ENCODE measurements around the gene CDK5RAP2.

CDK5RAP2 gene

DNA sequence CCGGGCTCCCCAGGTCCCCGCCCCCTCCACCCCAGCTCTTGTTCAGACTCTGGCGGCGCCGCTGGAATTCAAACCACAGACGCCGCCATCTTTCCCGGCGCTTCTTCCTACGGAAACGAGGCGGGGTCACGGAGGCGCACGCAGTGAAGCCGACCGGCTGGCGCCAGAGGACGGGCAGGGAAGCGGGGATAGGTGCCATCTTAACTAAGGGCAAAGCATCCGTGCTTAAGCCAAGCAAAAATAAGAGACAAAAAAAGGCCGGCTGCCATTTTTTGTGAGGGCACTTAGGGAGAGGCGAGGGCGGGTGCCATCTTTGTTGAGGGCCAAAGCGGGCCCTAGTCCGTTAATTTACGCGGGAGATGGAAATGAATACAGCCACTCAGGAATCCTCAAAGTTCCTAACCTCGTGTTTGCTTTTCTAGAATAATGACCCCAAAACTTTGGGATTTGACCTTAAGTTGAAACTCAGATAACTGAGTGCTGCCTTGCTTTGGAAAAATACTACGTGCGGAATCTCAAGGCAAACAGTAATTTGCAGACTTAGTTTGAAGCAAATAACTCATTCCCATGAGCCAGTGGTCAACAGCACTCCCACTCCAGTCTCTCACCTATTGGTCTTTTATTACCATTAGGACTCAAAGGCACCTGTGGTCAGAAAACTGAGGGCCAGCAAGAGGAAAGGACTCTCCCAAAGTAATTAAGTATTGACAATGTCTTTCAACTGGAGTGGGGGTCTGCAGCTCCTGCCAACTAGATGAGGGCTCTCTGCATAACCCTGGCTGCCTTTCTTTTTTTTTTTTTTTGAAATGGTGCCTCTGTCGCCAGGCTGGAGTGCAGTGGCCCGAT, at the start of gene CDK5RAP2:
TSS of gene CDK5RAP2 (minus strand) at position 117 of the 846 bp plus-strand sequence. CDS start 189 bp downstream, outside the sequence.
- TF ChIP-seq MAX (IDR thresholded peaks at IDR 0.05) = peak; percentile 93
- 0 out of 2 replicates have a peak, but pooled peaks have one; percentile 25 for TF ChIP-seq USF1 (IDR thresholded peaks at IDR 0.05)
- no peak for TF ChIP-seq CEBPB (IDR thresholded peaks at IDR 0.05)
- peak; percentile 100 for TF ChIP-seq YY1 (IDR thresholded peaks at IDR 0.05; ENCODE audit: low read depth)
- TF ChIP-seq TAF1 (IDR thresholded peaks at IDR 0.05; ENCODE audit: low read depth) = peak; percentile 91
- no peak for TF ChIP-seq TCF12 (IDR thresholded peaks at IDR 0.05; ENCODE audit: low read depth)
- TF ChIP-seq NFIC (IDR thresholded peaks at IDR 0.05) = no peak
- no peak for TF ChIP-seq ZBTB7A (IDR thresholded peaks at IDR 0.05; ENCODE audit: low read depth)
- TF ChIP-seq CREB1 (IDR thresholded peaks at IDR 0.05; ENCODE audit: low read depth) = peak; percentile 82
- peak; percentile 35; the same call in 1 of the 2 replicates for TF ChIP-seq TEAD4 (IDR thresholded peaks at IDR 0.05)
- peak; percentile 99 for TF ChIP-seq EGR1 (IDR thresholded peaks at IDR 0.05)
- TF ChIP-seq, protein P1, sequence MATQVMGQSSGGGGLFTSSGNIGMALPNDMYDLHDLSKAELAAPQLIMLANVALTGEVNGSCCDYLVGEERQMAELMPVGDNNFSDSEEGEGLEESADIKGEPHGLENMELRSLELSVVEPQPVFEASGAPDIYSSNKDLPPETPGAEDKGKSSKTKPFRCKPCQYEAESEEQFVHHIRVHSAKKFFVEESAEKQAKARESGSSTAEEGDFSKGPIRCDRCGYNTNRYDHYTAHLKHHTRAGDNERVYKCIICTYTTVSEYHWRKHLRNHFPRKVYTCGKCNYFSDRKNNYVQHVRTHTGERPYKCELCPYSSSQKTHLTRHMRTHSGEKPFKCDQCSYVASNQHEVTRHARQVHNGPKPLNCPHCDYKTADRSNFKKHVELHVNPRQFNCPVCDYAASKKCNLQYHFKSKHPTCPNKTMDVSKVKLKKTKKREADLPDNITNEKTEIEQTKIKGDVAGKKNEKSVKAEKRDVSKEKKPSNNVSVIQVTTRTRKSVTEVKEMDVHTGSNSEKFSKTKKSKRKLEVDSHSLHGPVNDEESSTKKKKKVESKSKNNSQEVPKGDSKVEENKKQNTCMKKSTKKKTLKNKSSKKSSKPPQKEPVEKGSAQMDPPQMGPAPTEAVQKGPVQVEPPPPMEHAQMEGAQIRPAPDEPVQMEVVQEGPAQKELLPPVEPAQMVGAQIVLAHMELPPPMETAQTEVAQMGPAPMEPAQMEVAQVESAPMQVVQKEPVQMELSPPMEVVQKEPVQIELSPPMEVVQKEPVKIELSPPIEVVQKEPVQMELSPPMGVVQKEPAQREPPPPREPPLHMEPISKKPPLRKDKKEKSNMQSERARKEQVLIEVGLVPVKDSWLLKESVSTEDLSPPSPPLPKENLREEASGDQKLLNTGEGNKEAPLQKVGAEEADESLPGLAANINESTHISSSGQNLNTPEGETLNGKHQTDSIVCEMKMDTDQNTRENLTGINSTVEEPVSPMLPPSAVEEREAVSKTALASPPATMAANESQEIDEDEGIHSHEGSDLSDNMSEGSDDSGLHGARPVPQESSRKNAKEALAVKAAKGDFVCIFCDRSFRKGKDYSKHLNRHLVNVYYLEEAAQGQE (IDR thresholded peaks at IDR 0.05; ENCODE audit: low read depth) = no peak
- no peak for TF ChIP-seq FOXM1 (IDR thresholded peaks at IDR 0.05; ENCODE audit: borderline replicate concordance, low read depth)

DNA sequence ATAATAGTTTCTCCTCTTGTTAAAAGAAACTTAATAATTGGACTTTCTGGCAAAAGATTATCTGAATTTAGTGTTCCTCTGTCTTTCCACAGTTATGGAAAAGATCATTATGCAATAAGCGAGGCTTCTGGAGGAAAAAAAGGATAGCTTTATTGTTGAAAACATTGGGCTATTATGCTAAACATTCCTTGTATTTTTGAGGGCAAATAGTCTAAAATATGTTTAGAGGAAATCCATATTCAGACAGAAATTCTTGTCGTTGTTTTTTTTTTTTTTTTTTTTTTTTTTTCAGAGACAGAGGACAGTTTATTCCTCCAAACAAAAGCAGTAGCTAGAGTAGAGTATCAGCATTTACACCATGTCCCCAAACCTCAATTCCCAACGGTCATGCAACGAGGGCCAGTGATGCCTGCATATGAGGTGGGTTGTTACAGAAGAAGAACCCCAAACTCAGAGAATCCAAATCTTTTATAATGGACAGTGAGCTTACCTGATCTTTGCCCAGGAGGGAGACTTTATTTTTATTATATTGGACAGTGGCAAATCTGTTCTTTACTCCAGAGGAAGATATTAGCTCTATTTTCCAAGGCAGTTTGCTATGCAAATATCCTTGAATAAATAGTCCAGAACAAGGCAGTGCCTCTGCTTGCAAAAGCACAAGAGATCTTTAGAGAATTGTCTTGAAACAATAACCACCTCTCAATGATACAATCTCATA, 48.4 kb upstream of the CDK5RAP2 start:
- TF ChIP-seq TCF12 (IDR thresholded peaks at IDR 0.05; ENCODE audit: low read depth) = no peak
- TF ChIP-seq ZBTB7A (IDR thresholded peaks at IDR 0.05; ENCODE audit: low read depth) = no peak
- TF ChIP-seq YY1 (IDR thresholded peaks at IDR 0.05; ENCODE audit: low read depth) = no peak

- TF ChIP-seq EGR1 (IDR thresholded peaks at IDR 0.05) = no peak
- no peak for TF ChIP-seq CREB1 (IDR thresholded peaks at IDR 0.05; ENCODE audit: low read depth)
- no peak for TF ChIP-seq ZBTB7A (IDR thresholded peaks at IDR 0.05; ENCODE audit: low read depth)
- no peak for TF ChIP-seq NFIC (IDR thresholded peaks at IDR 0.05)
- no peak for TF ChIP-seq EP300 (IDR thresholded peaks at IDR 0.05; ENCODE audit: borderline replicate concordance)
- TF ChIP-seq, protein P1 (IDR thresholded peaks at IDR 0.05; ENCODE audit: low read depth) = no peak
- no peak for TF ChIP-seq MAX (IDR thresholded peaks at IDR 0.05)
- TF ChIP-seq CEBPB (IDR thresholded peaks at IDR 0.05) = no peak
- no peak for TF ChIP-seq TEAD4 (IDR thresholded peaks at IDR 0.05)
- no peak for TF ChIP-seq RAD21 (IDR thresholded peaks at IDR 0.05; ENCODE audit: low read depth)
- no peak for TF ChIP-seq TAF1 (IDR thresholded peaks at IDR 0.05; ENCODE audit: low read depth)
- no peak for TF ChIP-seq FOXM1 (IDR thresholded peaks at IDR 0.05; ENCODE audit: borderline replicate concordance, low read depth)
- TF ChIP-seq TCF12 (IDR thresholded peaks at IDR 0.05; ENCODE audit: low read depth) = no peak
Observed at GRCh38 chr9:120627073-120627472, 47.1 kb upstream of the CDK5RAP2 start.

- no peak for TF ChIP-seq FOXM1 (IDR thresholded peaks at IDR 0.05; ENCODE audit: borderline replicate concordance, low read depth)
- TF ChIP-seq EGR1 (IDR thresholded peaks at IDR 0.05) = no peak
- TF ChIP-seq MAX (IDR thresholded peaks at IDR 0.05) = no peak
- TF ChIP-seq TAF1 (IDR thresholded peaks at IDR 0.05; ENCODE audit: low read depth) = no peak
- no peak for TF ChIP-seq EP300 (IDR thresholded peaks at IDR 0.05; ENCODE audit: borderline replicate concordance)
- TF ChIP-seq YY1 (IDR thresholded peaks at IDR 0.05; ENCODE audit: low read depth) = no peak
- no peak for TF ChIP-seq CEBPB (IDR thresholded peaks at IDR 0.05)
- TF ChIP-seq RAD21 (IDR thresholded peaks at IDR 0.05; ENCODE audit: low read depth) = no peak
- TF ChIP-seq ZBTB7A (IDR thresholded peaks at IDR 0.05; ENCODE audit: low read depth) = no peak
Observed at GRCh38 chr9:120626512-120626911, 46.5 kb upstream of the CDK5RAP2 start.

GRCh38 chr9:120625222-120625621, 45.3 kb upstream of the CDK5RAP2 start:
- TF ChIP-seq CEBPB (IDR thresholded peaks at IDR 0.05) = no peak
- TF ChIP-seq CREB1 (IDR thresholded peaks at IDR 0.05; ENCODE audit: low read depth) = no peak
- no peak for TF ChIP-seq EP300 (IDR thresholded peaks at IDR 0.05; ENCODE audit: borderline replicate concordance)
- TF ChIP-seq RAD21 (IDR thresholded peaks at IDR 0.05; ENCODE audit: low read depth) = no peak
- no peak for TF ChIP-seq TCF12 (IDR thresholded peaks at IDR 0.05; ENCODE audit: low read depth)
- TF ChIP-seq MAX (IDR thresholded peaks at IDR 0.05) = no peak
- no peak for TF ChIP-seq USF1 (IDR thresholded peaks at IDR 0.05)
- TF ChIP-seq TAF1 (IDR thresholded peaks at IDR 0.05; ENCODE audit: low read depth) = no peak
- no peak for TF ChIP-seq TEAD4 (IDR thresholded peaks at IDR 0.05)
